ENCODE results near the gene CNNM2. TPM values are rescaled to one million over a fixed set of nuclear protein-coding genes. Genes with fewer than 3 reads are reported as not detected.

CNNM2 gene
- total RNA-seq, 2 donors from 2014 or later, result 13.4 to 18.9 TPM

DNA sequence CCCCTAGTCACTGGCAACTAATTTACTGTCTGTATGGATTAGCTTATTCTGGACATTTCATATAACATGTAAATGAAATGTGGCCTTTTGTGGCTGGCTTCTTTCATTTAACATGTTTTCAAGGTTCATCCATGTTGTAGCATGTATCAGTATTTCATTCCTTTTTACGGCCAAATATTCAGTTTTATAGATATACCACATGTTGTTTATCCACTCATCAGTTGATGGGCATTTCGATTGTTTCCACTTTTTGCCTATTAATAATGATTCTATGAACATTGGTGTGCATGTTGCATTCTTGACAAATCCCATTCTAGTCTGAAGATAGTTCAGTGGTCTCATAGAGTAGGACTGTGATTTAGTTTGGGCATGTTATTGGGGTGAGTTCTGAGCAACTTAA lies 12.6 kb downstream of the CNNM2 start:
- no peak for TF ChIP-seq POLR2A (IDR thresholded peaks at IDR 0.05)
- TF ChIP-seq, protein P1, sequence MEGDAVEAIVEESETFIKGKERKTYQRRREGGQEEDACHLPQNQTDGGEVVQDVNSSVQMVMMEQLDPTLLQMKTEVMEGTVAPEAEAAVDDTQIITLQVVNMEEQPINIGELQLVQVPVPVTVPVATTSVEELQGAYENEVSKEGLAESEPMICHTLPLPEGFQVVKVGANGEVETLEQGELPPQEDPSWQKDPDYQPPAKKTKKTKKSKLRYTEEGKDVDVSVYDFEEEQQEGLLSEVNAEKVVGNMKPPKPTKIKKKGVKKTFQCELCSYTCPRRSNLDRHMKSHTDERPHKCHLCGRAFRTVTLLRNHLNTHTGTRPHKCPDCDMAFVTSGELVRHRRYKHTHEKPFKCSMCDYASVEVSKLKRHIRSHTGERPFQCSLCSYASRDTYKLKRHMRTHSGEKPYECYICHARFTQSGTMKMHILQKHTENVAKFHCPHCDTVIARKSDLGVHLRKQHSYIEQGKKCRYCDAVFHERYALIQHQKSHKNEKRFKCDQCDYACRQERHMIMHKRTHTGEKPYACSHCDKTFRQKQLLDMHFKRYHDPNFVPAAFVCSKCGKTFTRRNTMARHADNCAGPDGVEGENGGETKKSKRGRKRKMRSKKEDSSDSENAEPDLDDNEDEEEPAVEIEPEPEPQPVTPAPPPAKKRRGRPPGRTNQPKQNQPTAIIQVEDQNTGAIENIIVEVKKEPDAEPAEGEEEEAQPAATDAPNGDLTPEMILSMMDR (IDR thresholded peaks at IDR 0.05), result no peak
- TF ChIP-seq POLR2AphosphoS5 (IDR thresholded peaks at IDR 0.05), result no peak
- no peak for DNase-seq (ENCODE audit: low spot score)
- Histone ChIP-seq H3K9me3 (no peaks in the 10 kb centered on the region), H3K4me1 (replicated peaks) (no peaks in the 10 kb centered on the region), H3K4me3 (no peak overlapping the region), H3K27ac (no peak overlapping the region), H3K27me3 (replicated peaks; ENCODE audit: insufficient read depth) (no peaks in the 10 kb centered on the region), H3K36me3 (no peaks in the 10 kb centered on the region)
- intact Hi-C loops (cut with DNase I), result no loop called here
- 96% methylated on average over 2 of the region's 2 CpGs for WGBS

DNA sequence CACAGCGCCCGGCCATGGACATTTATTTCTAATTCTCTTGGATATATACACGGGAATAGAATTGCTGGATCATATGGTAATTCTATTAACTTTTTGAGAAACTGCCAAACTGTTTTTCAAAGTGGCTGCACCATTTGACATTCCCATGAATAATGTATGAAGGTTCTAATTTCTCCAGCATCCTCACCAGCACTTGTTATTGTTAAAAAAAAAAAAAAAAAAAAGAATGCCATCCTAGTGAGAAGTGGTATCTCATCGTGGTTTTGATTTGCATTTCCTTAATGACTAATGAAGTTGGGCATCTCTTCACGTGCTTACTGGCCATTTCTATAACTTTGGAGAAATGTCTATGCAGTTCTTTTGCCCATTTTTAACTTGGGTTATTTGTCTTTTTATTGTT lies 13.5 kb downstream of the CNNM2 start:
- no peak for DNase-seq (ENCODE audit: low spot score)
- intact Hi-C loops (cut with DNase I), result no loop called here
- TF ChIP-seq, protein P1 (IDR thresholded peaks at IDR 0.05), result no peak
- TF ChIP-seq POLR2A (IDR thresholded peaks at IDR 0.05), result no peak
- no peak for TF ChIP-seq POLR2AphosphoS5 (IDR thresholded peaks at IDR 0.05)
- no peaks in the 10 kb centered on the region for H3K27me3 ChIP-seq (replicated peaks; ENCODE audit: insufficient read depth)
- H3K27ac ChIP-seq, result no peak overlapping the region
- no peaks in the 10 kb centered on the region for H3K36me3 ChIP-seq
- 92% methylated on average over 5 of the region's 5 CpGs for WGBS
- H3K4me3 ChIP-seq, result no peak overlapping the region
- H3K4me1 ChIP-seq (replicated peaks), result no peaks in the 10 kb centered on the region
- H3K9me3 ChIP-seq, result no peaks in the 10 kb centered on the region

DNA sequence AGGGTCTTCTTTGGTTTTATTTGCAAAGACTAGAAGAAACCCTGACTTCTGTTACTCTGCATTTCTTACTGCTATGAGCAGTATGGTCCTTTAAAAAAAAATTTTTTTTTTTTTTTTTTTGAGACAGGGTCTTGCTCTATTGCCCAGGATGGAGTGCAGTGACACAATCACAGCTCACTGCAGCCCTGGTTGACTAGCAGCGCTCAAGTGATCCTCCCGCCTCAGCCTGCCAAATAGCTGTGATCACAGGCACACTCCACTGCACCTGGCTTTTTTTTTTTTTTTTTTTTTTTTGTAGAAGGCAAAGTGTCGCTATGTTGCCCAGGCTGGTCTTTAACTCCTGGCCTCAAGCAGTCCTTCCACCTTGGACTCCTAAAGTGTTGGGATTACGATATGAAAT lies 17.4 kb downstream of the CNNM2 start:
- H3K4me1 ChIP-seq (replicated peaks), result no peaks in the 10 kb centered on the region
- H3K4me3 ChIP-seq, result no peak overlapping the region
- TF ChIP-seq POLR2AphosphoS5 (IDR thresholded peaks at IDR 0.05) (no peak), POLR2A (IDR thresholded peaks at IDR 0.05) (no peak)
- TF ChIP-seq, protein P1 (IDR thresholded peaks at IDR 0.05), result no peak
- 96% methylated on average over 4 of the region's 4 CpGs for WGBS
- no peaks in the 10 kb centered on the region for H3K36me3 ChIP-seq
- no peak for DNase-seq (ENCODE audit: low spot score)
- H3K9me3 ChIP-seq, result no peaks in the 10 kb centered on the region
- H3K27ac ChIP-seq, result no peak overlapping the region
- no peaks in the 10 kb centered on the region for H3K27me3 ChIP-seq (replicated peaks; ENCODE audit: insufficient read depth)
- intact Hi-C loops (cut with DNase I), result no loop called here

DNA sequence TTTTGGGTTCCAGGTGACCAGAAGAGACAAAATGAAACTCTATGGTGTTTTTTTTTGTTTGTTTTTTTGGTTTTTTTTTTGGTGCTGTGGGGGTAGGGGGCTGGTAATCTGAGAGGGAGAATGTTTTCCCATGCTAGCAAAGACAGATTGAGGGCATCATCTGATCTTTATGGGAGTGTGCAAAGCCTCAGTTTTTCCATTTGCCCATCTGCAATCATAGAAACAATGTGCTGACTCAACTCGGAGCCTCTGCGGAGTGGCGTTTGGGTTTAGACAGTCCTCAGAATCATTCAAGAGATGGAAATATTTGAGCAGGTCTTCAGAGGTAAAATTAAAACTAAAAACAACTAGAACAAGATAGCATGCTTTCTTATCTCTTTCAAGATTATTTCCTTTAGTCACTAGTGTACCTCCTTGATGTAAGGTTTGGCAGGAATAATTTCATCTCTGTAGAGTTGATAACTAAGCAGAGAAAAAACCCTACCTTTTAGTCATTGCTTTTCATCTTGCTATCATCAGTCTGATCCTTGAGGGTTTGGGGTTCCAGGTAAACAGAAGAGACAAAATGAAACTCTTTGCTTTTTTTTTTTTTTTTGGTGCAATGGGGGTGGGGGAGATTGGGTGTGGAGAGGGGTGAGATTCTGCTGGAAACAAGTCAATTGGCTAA lies 18.0 kb downstream of the CNNM2 start:
- H3K9me3 ChIP-seq, result no peaks in the 10 kb centered on the region
- no peaks in the 10 kb centered on the region for H3K27me3 ChIP-seq (replicated peaks; ENCODE audit: insufficient read depth)
- H3K4me3 ChIP-seq, result no peak overlapping the region
- 90% methylated on average over 3 of the region's 3 CpGs for WGBS
- H3K27ac ChIP-seq, result no peak overlapping the region
- H3K4me1 ChIP-seq (replicated peaks), result no peaks in the 10 kb centered on the region
- intact Hi-C loops (cut with DNase I), result no loop called here
- no peak for DNase-seq (ENCODE audit: low spot score)
- TF ChIP-seq POLR2A (IDR thresholded peaks at IDR 0.05), result no peak
- TF ChIP-seq, protein P1 (IDR thresholded peaks at IDR 0.05), result no peak
- no peak for TF ChIP-seq POLR2AphosphoS5 (IDR thresholded peaks at IDR 0.05)
- no peaks in the 10 kb centered on the region for H3K36me3 ChIP-seq

DNA sequence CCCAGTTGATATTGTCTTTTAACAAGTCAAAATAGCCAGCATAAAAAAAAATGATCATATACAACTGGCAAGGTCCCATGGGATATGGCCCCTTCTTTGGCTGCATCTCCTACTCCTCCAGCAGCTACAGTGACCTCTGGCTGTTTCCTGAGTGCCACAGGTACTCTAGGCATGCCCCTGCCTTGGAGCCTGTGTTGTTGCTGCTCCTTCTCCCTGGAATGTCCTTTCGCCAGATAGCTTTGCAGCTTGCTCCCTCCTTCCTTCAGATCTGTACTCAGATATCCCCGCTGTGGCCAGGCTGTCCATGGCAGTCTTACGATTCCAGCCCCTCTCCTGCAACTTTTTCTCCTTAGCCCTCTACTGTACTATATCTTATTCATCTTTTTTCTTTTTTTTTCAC lies 23.3 kb downstream of the CNNM2 start:
- H3K9me3 ChIP-seq, result no peaks in the 10 kb centered on the region
- no peak overlapping the region for H3K27ac ChIP-seq
- no peaks in the 10 kb centered on the region for H3K4me1 ChIP-seq (replicated peaks)
- H3K27me3 ChIP-seq (replicated peaks; ENCODE audit: insufficient read depth), result no peaks in the 10 kb centered on the region
- H3K4me3 ChIP-seq, result no peak overlapping the region
- no peak for TF ChIP-seq POLR2A (IDR thresholded peaks at IDR 0.05)
- TF ChIP-seq POLR2AphosphoS5 (IDR thresholded peaks at IDR 0.05), result no peak
- TF ChIP-seq, protein P1 (IDR thresholded peaks at IDR 0.05), result no peak
- DNase-seq (ENCODE audit: low spot score), result no peak
- H3K36me3 ChIP-seq, result no peaks in the 10 kb centered on the region
- intact Hi-C loops (cut with DNase I), result no loop called here
- WGBS, result 97% methylated on average over 3 of the region's 3 CpGs

Data from prostate gland (tissue), 2 donors.